Osteoblast (primary cell): Measurements from ENCODE around the gene HOXC13. TPM values are rescaled to one million over a fixed set of nuclear protein-coding genes. Genes with fewer than 3 reads are reported as not detected.

Source experiments
- DNase-seq: peaks from one replicate; pipeline ENCODE4 v3.0.0; 2011; ENCODE audit warnings: low spot score, mixed read lengths; ENCODE audit not compliant: insufficient read length; ENCODE audit errors: missing footprints
- H2AFZ ChIP-seq: 2 replicates; pipeline ENCODE4 v1.6.0; 2011; ENCODE audit warnings: mild to moderate bottlenecking, low read length
- H3K27ac ChIP-seq: 2 replicates; pipeline ENCODE4 v1.5.1; 2011; ENCODE audit warnings: mild to moderate bottlenecking, low read depth, low read length, moderate library complexity
- H3K27me3 ChIP-seq: 2 replicates; pipeline ENCODE4 v1.6.0; 2012; ENCODE audit warnings: mild to moderate bottlenecking, control low read depth, inconsistent platforms, low read length, moderate library complexity; ENCODE audit not compliant: insufficient read depth
- H3K36me3 ChIP-seq: 2 replicates; pipeline ENCODE4 v1.5.1; 2011; ENCODE audit warnings: mild to moderate bottlenecking, low read length, control low read depth, moderate library complexity; ENCODE audit not compliant: insufficient read depth
- H3K4me1 ChIP-seq: 2 replicates; pipeline ENCODE4 v1.5.1; 2011; ENCODE audit warnings: mild to moderate bottlenecking, low read length, control low read depth, moderate library complexity; ENCODE audit not compliant: insufficient read depth
- H3K4me2 ChIP-seq: 2 replicates; pipeline ENCODE4 v1.6.0; 2011; ENCODE audit warnings: mild to moderate bottlenecking, low read length; ENCODE audit not compliant: insufficient read depth
- H3K4me3 ChIP-seq: fragments of 200-600 bp; sonication (generic); 3 replicates; pipeline ENCODE4 v1.5.1; 2012; ENCODE audit warnings: mild to moderate bottlenecking, low read length, inconsistent platforms; ENCODE audit not compliant: insufficient read depth
- H3K79me2 ChIP-seq: 2 replicates; pipeline ENCODE4 v1.6.0; 2012; ENCODE audit warnings: mild to moderate bottlenecking, low read length, control low read depth, inconsistent platforms; ENCODE audit not compliant: insufficient read depth
- H3K9me3 ChIP-seq: 2 replicates; pipeline ENCODE4 v1.5.1; 2011; ENCODE audit warnings: low read depth, low read length, control low read depth
- H4K20me1 ChIP-seq: 2 replicates; pipeline ENCODE4 v1.6.0; 2012; ENCODE audit warnings: mild to moderate bottlenecking, low read length, control low read depth; ENCODE audit not compliant: insufficient read depth
- CTCF ChIP-seq: IDR thresholded peaks from 2 replicates; pipeline ENCODE4 v1.5.1; 2011; ENCODE audit warnings: mild to moderate bottlenecking, low read depth, low read length, moderate library complexity; ENCODE audit errors: extremely low read depth
- total RNA-seq: library from RNA; depleted of rRNA; stranded (reverse); fragments of >200 nt; gene quantifications from 2 replicates; pipeline ENCODE4 v1.2.3, GENCODE V29; 2012

Gene HOXC13
- total RNA-seq, 1 donor, result not detected

- Histone ChIP-seq H3K4me1 (peaks cover 8% of the 10 kb centered on the region), H3K27ac (no peak overlapping the region), H2AFZ (no peak overlapping the region), H3K9me3 (no peaks in the 10 kb centered on the region), H4K20me1 (no peaks in the 10 kb centered on the region), H3K27me3 (no peaks in the 10 kb centered on the region), H3K79me2 (peaks cover 20% of the 10 kb centered on the region), H3K36me3 (no peaks in the 10 kb centered on the region), H3K4me2 (no peak overlapping the region), H3K4me3 (no peak overlapping the region)
- DNase-seq, result no peak
- TF ChIP-seq CTCF, result no peak
These were observed 43.3 kb downstream of the HOXC13 start for GRCh38 chr12:53981634-53982565.

GRCh38 chr12:53982648-53983567, 44.3 kb downstream of the HOXC13 start:
- TF ChIP-seq CTCF, result no peak
- Histone ChIP-seq H3K36me3 (no peaks in the 10 kb centered on the region), H3K79me2 (peaks cover 30% of the 10 kb centered on the region), H3K4me1 (peaks cover 18% of the 10 kb centered on the region), H2AFZ (no peak overlapping the region), H3K4me2 (no peak overlapping the region), H3K4me3 (no peak overlapping the region), H4K20me1 (no peaks in the 10 kb centered on the region), H3K9me3 (no peaks in the 10 kb centered on the region), H3K27ac (no peak overlapping the region), H3K27me3 (no peaks in the 10 kb centered on the region)
- no peak for DNase-seq

- Histone ChIP-seq H2AFZ (no peak overlapping the region), H3K27me3 (no peaks in the 10 kb centered on the region), H3K27ac (no peak overlapping the region), H3K4me2 (no peak overlapping the region), H3K79me2 (peaks cover 36% of the 10 kb centered on the region), H3K9me3 (no peaks in the 10 kb centered on the region), H3K4me3 (no peak overlapping the region), H3K4me1 (peaks cover 24% of the 10 kb centered on the region), H3K36me3 (no peaks in the 10 kb centered on the region), H4K20me1 (no peaks in the 10 kb centered on the region)
- DNase-seq, result no peak
- no peak for TF ChIP-seq CTCF
These were observed 44.9 kb downstream of the HOXC13 start for GRCh38 chr12:53983568-53983949.
